CD4-positive, alpha-beta T cell treated with Interleukin-15 for 1 hour (primary cell): ENCODE results near the gene PCSK6.
"Not testable (repeated sequence)": the region's sequence is repeated elsewhere in the genome, so short reads cannot be mapped to it uniquely, and the experiment has no call there.

Source experiments
- DNase-seq: peaks from one replicate; pipeline ENCODE4 v3.0.0-alpha.2; 2020

Gene PCSK6

GRCh38 chr15:101396484-101397261 lies 92.8 kb downstream of the PCSK6 start:
- DNase-seq = no peak

GRCh38 chr15:101394654-101395053 lies 94.9 kb downstream of the PCSK6 start:
- DNase-seq = no peak

GRCh38 chr15:101394056-101394630 lies 95.4 kb downstream of the PCSK6 start:
- DNase-seq = no peak

- DNase-seq = no peak
These were observed 96.3 kb downstream of the PCSK6 start for GRCh38 chr15:101393172-101393571.

GRCh38 chr15:101391981-101392640 lies 97.4 kb downstream of the PCSK6 start:
- no peak for DNase-seq

GRCh38 chr15:101391431-101391830 lies 98.1 kb downstream of the PCSK6 start:
- DNase-seq = no peak

GRCh38 chr15:101390462-101390861 lies 99.0 kb downstream of the PCSK6 start:
- DNase-seq = no peak

GRCh38 chr15:101390060-101390459 lies 99.4 kb downstream of the PCSK6 start:
- DNase-seq = no peak

- no peak for DNase-seq
These were observed 100.1 kb downstream of the PCSK6 start for GRCh38 chr15:101389362-101389761.

GRCh38 chr15:101388046-101388445 lies 101.5 kb downstream of the PCSK6 start:
- no peak for DNase-seq

GRCh38 chr15:101387574-101387973 lies 101.9 kb downstream of the PCSK6 start:
- no peak for DNase-seq

GRCh38 chr15:101386967-101387366 lies 102.5 kb downstream of the PCSK6 start:
- no peak for DNase-seq

- no peak for DNase-seq
These were observed 103.5 kb downstream of the PCSK6 start for GRCh38 chr15:101386006-101386405.

- DNase-seq = no peak
These were observed 105.2 kb downstream of the PCSK6 start for GRCh38 chr15:101384276-101384675.

- no peak for DNase-seq
These were observed 107.0 kb downstream of the PCSK6 start for GRCh38 chr15:101382544-101382943.

GRCh38 chr15:101381671-101382212 lies 107.8 kb downstream of the PCSK6 start:
- no peak for DNase-seq

- no peak for DNase-seq
These were observed 109.4 kb downstream of the PCSK6 start for GRCh38 chr15:101380146-101380545.

- no peak for DNase-seq
These were observed 109.9 kb downstream of the PCSK6 start for GRCh38 chr15:101379647-101380046.

GRCh38 chr15:101378879-101379278 lies 110.6 kb downstream of the PCSK6 start:
- no peak for DNase-seq

GRCh38 chr15:101378171-101378755 lies 111.2 kb downstream of the PCSK6 start:
- no peak for DNase-seq

- no peak for DNase-seq
These were observed 112.7 kb downstream of the PCSK6 start for GRCh38 chr15:101376615-101377395.

GRCh38 chr15:101375006-101375405 lies 114.5 kb downstream of the PCSK6 start:
- DNase-seq = not testable (repeated sequence)

GRCh38 chr15:101374326-101374725 lies 115.2 kb downstream of the PCSK6 start:
- DNase-seq = no peak
